Activated T-helper 2 cell treated with anti-CD3 and anti-CD28 coated beads, Interferon-gamma antibody, Interleukin-2, Interleukin-4, amounts not matched to agents 10 μg/mL and 5 μg/mL and 100 μg/mL, durations not matched to agents 14 hours and 24 hours and 36 hours (primary cell): ENCODE results near the gene KDM2B. TPM values are rescaled to one million over a fixed set of nuclear protein-coding genes. Genes with fewer than 3 reads are reported as not detected.

ENCODE experiments used
- DNase-seq: peaks from one replicate; pipeline ENCODE4 v3.0.0; 2021; ENCODE audit warnings: low spot score
- H3K27ac Mint-ChIP-seq: one replicate; pipeline ENCODE4 v1.8.0; 2021; ENCODE audit warnings: mixed read lengths
- H3K27me3 Mint-ChIP-seq: one replicate; pipeline ENCODE4 v1.8.0; 2021; ENCODE audit warnings: low read depth, mixed read lengths
- H3K36me3 Mint-ChIP-seq: one replicate; pipeline ENCODE4 v1.8.0; 2021; ENCODE audit warnings: low read depth, mixed read lengths
- H3K4me1 Mint-ChIP-seq: one replicate; pipeline ENCODE4 v1.8.0; 2021; ENCODE audit warnings: low read depth, mixed read lengths
- H3K4me3 Mint-ChIP-seq: one replicate; pipeline ENCODE4 v1.8.0; 2021; ENCODE audit warnings: low read depth, mild to moderate bottlenecking, moderate library complexity, mixed read lengths
- H3K9me3 Mint-ChIP-seq: one replicate; pipeline ENCODE4 v1.8.0; 2021; ENCODE audit warnings: mixed read lengths
- intact Hi-C: fragments of 100-400 bp; cut with micrococcal nuclease; formaldehyde crosslinking; loops from one replicate; pipeline ENCODE4 v1.15.1; 2023
- total RNA-seq: library from RNA; stranded (reverse); gene quantifications from 2 replicates; pipeline ENCODE4 v1.2.3, GENCODE V29; 2022

Gene KDM2B
- total RNA-seq, 1 donor from 2014 or later, result 59.3 TPM

DNA sequence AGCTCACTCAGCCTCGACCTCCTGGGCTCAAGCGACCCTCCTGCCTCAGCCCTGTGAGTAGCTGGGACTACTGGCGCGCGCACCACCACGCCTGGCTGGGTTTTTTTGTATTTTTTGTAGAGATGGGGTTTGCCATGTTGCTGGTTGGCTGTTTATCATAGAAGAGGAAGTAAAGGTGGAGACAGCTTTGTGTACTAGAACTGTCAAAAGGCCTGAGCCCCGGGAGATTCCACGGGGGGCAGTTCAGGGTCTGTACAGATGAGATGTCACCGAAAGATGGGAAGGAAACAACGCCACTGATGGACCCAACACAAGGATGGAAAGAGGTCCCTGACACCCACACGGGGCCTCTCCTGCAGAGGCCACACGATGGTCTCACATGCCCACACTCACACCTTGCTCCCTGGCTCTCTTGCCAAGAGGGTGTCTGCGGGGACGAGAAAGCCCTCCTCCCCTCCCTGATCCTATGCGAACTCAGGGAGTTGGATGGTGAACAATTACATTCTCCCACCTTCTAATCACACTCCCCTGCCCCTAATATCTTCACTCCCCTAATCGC is 66.6 kb downstream of the KDM2B start:
- Mint-ChIP-seq H3K27ac (peak overlapping the region; percentile 57), H3K9me3 (no peaks in the 10 kb centered on the region), H3K27me3 (no peaks in the 10 kb centered on the region), H3K4me1 (peaks cover 5% of the 10 kb centered on the region), H3K4me3 (no peak overlapping the region), H3K36me3 (peaks cover 12% of the 10 kb centered on the region)
- intact Hi-C loops, result no loop called here
- DNase-seq, result no peak

DNA sequence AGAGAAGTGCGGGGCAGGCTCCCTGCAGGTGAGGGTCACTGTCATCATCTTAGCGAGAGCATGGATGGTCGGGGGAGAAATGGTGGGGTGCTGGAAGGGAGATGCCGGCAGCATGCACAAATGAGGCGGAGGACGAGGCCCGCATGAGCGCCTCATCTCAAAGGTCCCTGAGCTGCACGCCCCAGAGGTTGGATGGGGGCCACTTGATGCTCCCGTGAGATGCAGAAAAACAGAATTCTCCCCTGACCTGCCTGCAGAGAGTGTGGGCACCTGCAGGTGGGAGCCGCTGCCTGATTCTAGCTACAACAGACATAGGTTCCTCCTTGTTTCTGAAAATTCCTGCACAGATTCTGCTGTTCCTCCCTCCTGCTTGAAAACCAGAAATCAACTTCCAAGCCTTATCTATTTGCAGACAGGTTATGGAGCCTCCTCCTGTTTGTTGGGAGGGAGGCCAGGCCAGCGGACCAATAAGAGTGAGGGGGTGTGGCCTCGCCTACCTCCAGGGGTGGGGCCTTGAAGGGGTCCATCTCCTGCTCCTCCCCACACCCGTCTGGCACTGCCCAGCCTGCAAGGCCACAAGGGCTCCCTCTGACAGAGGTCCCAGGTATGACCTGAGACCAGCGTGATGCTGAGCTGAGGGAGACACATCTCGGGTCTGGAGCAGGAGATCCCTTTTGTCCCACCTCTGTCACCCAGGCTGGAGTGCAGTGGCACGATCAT is 67.2 kb downstream of the KDM2B start:
- H3K27me3 Mint-ChIP-seq, result no peaks in the 10 kb centered on the region
- peaks cover 12% of the 10 kb centered on the region for H3K36me3 Mint-ChIP-seq
- peaks cover 5% of the 10 kb centered on the region for H3K4me1 Mint-ChIP-seq
- intact Hi-C loops, result no loop called here
- H3K27ac Mint-ChIP-seq, result peak overlapping the region; percentile 57
- H3K4me3 Mint-ChIP-seq, result no peak overlapping the region
- no peak for DNase-seq
- no peaks in the 10 kb centered on the region for H3K9me3 Mint-ChIP-seq

DNA sequence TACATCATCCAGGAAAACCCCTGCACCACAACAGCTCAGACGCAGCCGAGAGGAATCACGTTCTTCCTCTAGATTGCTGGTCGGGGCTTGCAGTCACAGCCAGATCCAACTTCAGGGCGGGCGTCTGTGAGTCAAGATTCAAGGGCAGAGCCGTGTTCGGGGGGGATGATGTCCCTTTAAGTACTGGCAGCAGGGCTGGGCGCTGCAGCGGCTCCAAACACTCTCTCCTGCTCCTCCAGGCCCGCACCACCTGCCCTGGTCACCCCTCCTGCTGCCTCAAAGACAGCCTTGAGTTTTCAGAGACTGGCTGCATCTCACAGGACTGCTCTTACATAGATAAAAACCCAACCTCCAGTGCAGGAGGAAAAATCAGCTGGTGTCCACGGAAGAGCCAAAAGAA is 68.3 kb downstream of the KDM2B start:
- intact Hi-C loops, result no loop called here
- Mint-ChIP-seq H3K27ac (no peak overlapping the region), H3K27me3 (no peaks in the 10 kb centered on the region), H3K9me3 (no peaks in the 10 kb centered on the region), H3K4me3 (no peak overlapping the region), H3K4me1 (peaks cover 5% of the 10 kb centered on the region), H3K36me3 (peaks cover 18% of the 10 kb centered on the region)
- no peak for DNase-seq

DNA sequence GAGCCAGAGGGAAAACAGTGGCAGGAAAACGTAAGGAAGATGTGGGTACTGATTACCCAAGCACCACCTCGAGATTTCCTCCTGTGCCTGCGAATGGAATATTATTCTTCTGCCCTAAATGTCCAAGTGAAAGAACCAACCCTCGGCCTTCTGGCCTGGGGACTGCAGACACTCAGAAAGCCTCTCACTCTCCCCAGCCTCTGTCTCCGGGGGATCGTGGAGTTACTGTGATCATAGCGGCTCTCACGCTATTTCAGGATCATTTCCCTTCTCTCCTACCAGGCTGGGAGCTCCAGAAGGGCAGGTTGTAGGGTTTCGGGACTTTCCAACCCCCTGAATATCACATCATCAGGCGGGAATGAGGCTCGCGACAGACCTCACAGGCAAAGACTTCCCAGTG is 68.9 kb downstream of the KDM2B start:
- DNase-seq, result no peak
- no peaks in the 10 kb centered on the region for H3K9me3 Mint-ChIP-seq
- intact Hi-C loops, result no loop called here
- H3K27ac Mint-ChIP-seq, result no peak overlapping the region
- H3K4me1 Mint-ChIP-seq, result peaks cover 5% of the 10 kb centered on the region
- H3K36me3 Mint-ChIP-seq, result peaks cover 18% of the 10 kb centered on the region
- no peaks in the 10 kb centered on the region for H3K27me3 Mint-ChIP-seq
- H3K4me3 Mint-ChIP-seq, result no peak overlapping the region

DNA sequence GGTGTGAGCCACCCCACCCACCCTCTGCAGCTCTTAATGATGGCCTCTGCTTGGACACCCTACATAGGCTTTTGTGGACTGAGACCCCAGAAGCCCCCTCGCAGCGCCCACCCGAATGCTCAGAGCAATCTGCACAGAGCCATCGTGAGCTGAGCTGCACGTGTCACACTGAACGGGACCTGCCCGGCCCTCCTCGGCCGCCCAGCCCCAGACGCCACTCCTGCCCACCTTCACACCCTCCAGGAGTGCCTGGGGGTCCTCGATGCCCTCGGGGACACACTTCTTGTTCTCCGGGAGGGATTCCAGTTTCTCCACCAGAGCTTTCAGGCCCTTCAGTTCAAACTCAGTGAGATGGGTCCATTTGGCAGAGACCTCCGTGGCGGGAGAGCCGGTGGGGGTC is 71.5 kb downstream of the KDM2B start:
- Mint-ChIP-seq H3K36me3 (peaks cover 15% of the 10 kb centered on the region), H3K4me1 (peaks cover 5% of the 10 kb centered on the region), H3K4me3 (no peak overlapping the region), H3K27ac (no peak overlapping the region), H3K27me3 (no peaks in the 10 kb centered on the region), H3K9me3 (no peaks in the 10 kb centered on the region)
- DNase-seq, result no peak
- intact Hi-C loops, result no loop called here

DNA sequence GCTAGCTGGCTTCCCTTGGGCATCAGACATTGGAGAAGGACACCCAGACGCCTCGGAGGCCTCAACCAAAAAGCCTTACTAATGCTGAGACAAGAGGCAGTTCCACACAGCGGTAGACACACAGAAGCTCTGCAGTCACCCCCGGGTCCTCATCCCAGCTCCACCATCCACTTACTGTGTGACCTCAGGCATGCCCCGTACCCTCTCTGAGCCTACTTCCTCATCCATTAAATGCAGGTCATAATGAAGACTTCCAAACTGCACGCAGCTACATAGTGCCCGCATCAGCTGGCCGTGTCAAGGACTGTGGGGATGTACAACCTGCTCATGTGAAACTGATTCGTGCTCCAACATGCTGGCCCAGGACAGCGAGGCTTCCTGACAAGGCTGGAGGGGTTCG is 72.3 kb downstream of the KDM2B start:
- Mint-ChIP-seq H3K27me3 (no peaks in the 10 kb centered on the region), H3K4me3 (no peak overlapping the region), H3K27ac (no peak overlapping the region), H3K36me3 (peaks cover 17% of the 10 kb centered on the region), H3K4me1 (no peaks in the 10 kb centered on the region), H3K9me3 (no peaks in the 10 kb centered on the region)
- DNase-seq, result no peak
- intact Hi-C loops, result no loop called here

DNA sequence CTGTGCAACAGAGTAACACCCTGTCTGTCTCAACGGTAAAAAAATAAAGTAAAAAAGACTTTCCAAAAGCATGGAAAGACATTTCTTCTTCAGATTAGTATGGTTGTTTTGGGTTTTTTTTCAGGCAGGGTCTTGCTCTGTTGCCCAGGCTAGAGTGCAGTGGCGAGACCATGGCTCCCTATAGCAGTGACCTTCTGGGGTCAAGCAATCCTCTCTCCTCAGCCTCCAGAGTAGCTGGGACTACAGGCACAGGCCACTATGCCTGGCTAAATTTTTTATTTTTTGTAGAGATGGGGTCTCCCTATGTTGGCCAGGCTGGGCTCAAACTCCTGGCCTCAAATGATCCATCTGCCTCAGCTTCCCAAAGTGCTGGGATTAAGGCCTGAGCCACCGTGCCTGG is 72.8 kb downstream of the KDM2B start:
- no peaks in the 10 kb centered on the region for H3K4me1 Mint-ChIP-seq
- H3K36me3 Mint-ChIP-seq, result peaks cover 17% of the 10 kb centered on the region
- H3K4me3 Mint-ChIP-seq, result no peak overlapping the region
- intact Hi-C loops, result no loop called here
- H3K9me3 Mint-ChIP-seq, result no peaks in the 10 kb centered on the region
- H3K27ac Mint-ChIP-seq, result no peak overlapping the region
- no peaks in the 10 kb centered on the region for H3K27me3 Mint-ChIP-seq
- no peak for DNase-seq

DNA sequence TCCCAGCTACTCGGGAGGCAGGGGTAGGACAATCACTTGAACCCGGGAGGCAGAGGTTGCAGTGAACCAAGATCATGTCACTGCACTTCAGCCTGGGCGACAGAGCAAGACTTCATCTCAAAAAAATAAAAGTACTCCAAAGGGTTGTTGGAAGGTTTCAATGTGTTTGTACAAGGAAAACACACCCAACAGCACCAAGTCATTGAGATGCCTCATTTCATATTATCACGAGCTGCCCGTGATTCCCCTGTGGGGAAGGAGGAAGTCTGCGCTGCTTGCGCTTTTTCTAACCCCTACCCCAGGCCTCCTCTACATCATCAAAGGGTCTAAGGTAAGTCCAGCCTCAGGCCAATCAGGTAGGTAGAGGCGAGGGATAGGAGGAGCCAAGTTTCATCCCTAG is 73.6 kb downstream of the KDM2B start:
- peaks cover 17% of the 10 kb centered on the region for H3K36me3 Mint-ChIP-seq
- intact Hi-C loops, result no loop called here
- no peaks in the 10 kb centered on the region for H3K4me1 Mint-ChIP-seq
- H3K4me3 Mint-ChIP-seq, result no peak overlapping the region
- H3K27ac Mint-ChIP-seq, result no peak overlapping the region
- H3K9me3 Mint-ChIP-seq, result no peaks in the 10 kb centered on the region
- DNase-seq, result no peak
- H3K27me3 Mint-ChIP-seq, result no peaks in the 10 kb centered on the region

DNA sequence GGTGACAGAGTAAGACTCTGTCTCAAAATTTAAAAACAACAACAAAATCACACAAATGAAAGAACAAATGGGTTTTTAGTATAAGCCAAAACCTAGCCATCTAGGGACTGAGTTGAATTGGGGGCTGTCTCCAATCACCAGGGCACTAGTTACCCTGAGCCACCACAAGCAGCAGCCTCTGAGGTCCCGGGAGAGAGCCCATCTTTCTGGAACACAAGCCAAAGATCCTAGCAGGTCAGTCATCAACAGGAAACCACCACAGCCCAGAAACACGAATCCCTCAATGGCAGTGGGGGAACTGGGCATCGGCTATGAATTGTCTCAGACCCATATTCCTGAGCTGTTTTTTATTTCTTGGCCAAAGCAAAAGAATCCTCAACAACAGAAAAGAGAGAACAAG is 75.3 kb downstream of the KDM2B start:
- no peaks in the 10 kb centered on the region for H3K4me1 Mint-ChIP-seq
- H3K27me3 Mint-ChIP-seq, result no peaks in the 10 kb centered on the region
- no peak overlapping the region for H3K4me3 Mint-ChIP-seq
- no peak overlapping the region for H3K27ac Mint-ChIP-seq
- no peak for DNase-seq
- H3K36me3 Mint-ChIP-seq, result peaks cover 14% of the 10 kb centered on the region
- intact Hi-C loops, result no loop called here
- H3K9me3 Mint-ChIP-seq, result no peaks in the 10 kb centered on the region

DNA sequence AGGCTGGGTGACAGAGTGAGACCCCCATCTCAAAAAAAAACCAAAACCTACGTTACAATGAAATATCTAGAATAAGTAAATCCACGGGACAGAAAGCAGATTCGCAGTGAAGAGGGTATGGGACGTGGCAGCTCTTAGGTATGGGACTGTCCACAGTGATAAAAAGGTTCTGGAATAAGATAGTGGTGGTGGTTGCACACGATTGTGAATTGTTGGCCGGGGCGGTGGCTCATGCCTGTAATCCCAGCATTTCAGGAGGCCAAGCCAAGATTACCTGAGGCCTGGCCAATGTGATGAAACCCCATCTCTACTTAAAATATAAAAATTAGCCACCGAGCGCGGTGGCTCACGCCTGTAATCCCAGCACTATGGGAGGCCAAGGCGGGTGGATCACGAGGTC is 76.3 kb downstream of the KDM2B start:
- intact Hi-C loops, result no loop called here

DNA sequence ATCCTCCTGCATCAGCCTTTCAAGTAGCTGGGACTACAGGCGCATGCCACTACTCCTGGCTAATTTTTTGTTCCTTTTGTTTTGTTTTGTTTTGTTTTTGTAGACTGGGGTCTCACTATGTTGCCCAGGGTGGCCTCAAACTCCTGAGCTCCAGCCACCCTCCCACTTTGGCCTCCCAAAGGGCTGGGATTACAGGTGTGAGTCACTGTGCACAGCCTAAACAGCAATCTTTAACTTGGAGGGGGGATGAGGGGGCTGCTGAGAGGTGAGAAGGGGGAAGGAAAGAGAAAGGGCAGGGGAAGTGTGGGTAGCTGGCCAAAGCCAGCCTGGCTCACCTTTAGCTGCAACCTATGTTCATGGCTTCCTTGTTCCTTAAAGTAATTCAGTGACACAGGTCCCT is 77.4 kb downstream of the KDM2B start:
- Mint-ChIP-seq H3K9me3 (no peaks in the 10 kb centered on the region), H3K27ac (no peak overlapping the region), H3K4me3 (no peak overlapping the region), H3K36me3 (peaks cover 6% of the 10 kb centered on the region), H3K4me1 (no peaks in the 10 kb centered on the region), H3K27me3 (no peaks in the 10 kb centered on the region)
- no peak for DNase-seq
- intact Hi-C loops, result no loop called here

More for the DNA sequence above, 76.3 kb downstream of the KDM2B start:
- DNase-seq, result no peak
- Mint-ChIP-seq H3K9me3 (no peaks in the 10 kb centered on the region), H3K4me3 (no peak overlapping the region), H3K27me3 (no peaks in the 10 kb centered on the region), H3K36me3 (peaks cover 10% of the 10 kb centered on the region), H3K4me1 (no peaks in the 10 kb centered on the region), H3K27ac (no peak overlapping the region)

DNA sequence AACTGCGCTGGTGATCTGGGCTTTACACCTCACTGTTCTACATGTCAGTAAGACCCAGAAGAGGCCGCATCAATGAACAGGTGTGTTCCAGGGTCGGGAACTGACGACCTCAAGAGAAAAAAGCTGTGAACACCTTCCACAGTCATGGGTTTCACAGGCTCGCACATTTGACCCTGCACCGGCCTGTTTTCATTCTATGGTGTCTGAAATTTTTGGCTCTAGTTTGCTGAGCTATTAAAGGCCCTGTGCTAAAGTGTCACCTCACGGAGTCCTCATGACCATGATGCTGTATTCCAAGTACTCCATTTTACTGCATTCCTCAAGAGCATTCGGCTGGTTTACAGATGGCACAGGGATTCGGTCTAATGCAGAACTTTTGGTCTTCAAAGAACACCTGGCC is 78.9 kb downstream of the KDM2B start:
- no peak for DNase-seq
- no peaks in the 10 kb centered on the region for H3K27me3 Mint-ChIP-seq
- H3K4me1 Mint-ChIP-seq, result peaks cover 1% of the 10 kb centered on the region
- no peak overlapping the region for H3K4me3 Mint-ChIP-seq
- no peak overlapping the region for H3K27ac Mint-ChIP-seq
- no peaks in the 10 kb centered on the region for H3K9me3 Mint-ChIP-seq
- intact Hi-C loops, result loop anchor here (2.0 kb wide), 1 partner anchor 125 kb away; the partner anchor contains the start of gene ORAI1
- H3K36me3 Mint-ChIP-seq, result peaks cover 2% of the 10 kb centered on the region

DNA sequence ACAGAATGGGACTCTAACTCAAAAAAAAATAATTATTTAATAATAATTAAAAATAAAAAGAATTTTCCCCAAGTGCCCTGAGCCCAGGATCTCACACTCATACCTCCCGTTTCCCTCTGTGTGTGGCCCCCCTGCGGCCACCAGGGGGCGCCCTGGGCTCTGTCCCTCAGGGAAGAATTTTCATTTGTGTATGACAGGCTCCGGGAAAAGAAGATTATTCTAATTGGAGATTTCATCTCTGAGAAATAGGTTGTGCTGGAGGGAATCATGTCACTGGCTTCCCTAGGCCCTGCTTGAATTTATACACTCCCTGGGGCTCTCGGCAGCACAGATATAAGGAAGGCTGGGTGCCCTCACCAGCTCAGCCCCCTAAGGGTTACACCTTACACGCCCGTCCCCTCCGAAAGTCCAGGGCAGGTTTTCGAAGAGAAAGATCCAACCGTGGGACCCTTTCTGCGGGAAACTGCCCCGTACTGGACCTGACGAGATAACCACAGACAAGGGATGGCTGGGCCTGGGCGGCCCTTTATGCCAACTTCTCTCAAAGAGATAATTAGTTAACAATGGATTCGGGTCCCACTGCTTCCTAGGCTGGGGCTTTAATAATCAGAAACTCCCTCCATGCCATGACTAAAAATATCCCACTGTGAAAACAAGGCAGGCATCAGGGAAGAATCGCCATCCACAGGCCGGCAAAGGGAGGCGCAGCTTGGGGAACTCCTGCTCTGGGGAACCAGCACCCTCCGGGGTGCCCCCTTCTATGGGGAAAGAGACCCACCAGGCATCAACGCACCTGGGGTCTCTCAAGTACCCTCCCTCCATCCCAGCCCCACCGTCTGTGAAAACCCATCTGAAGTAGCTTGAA is 80.7 kb downstream of the KDM2B start:
- intact Hi-C loops, result loop anchor here (2.0 kb wide), 1 partner anchor 127 kb away; the partner anchor contains the start of gene ORAI1
- Mint-ChIP-seq H3K9me3 (no peaks in the 10 kb centered on the region), H3K36me3 (peaks cover 2% of the 10 kb centered on the region), H3K27ac (no peak overlapping the region), H3K27me3 (no peaks in the 10 kb centered on the region), H3K4me1 (peaks cover 3% of the 10 kb centered on the region), H3K4me3 (no peak overlapping the region)
- DNase-seq, result peak; percentile 46
